ENCODE measurements around the gene SIRT2. TPM values are rescaled to one million over a fixed set of nuclear protein-coding genes. Genes with fewer than 3 reads are reported as not detected.

The SIRT2 gene
- total and polyA plus RNA-seq, 2 of the 13 experiments (the other 11 are each of a cell fraction or from before 2014, with no cell fraction given): 22.3 to 26.1 TPM

GRCh38 chr19:38930776-38931520, 31.5 kb upstream of the SIRT2 start, which contains the start of gene MRPS12 (continued):
- peak; percentile 58; the same call in 1 of the 2 replicates for TF ChIP-seq NFKB2 (CRISPR knock-in tag; IDR thresholded peaks at IDR 0.05; ENCODE audit: borderline replicate concordance)
- TF ChIP-seq ZFP1 (CRISPR knock-in tag; IDR thresholded peaks at IDR 0.05): no peak
- no peak for TF ChIP-seq NAIF1 (CRISPR knock-in tag; IDR thresholded peaks at IDR 0.05; ENCODE audit: borderline replicate concordance)
- no peak for TF ChIP-seq ZNF460 (CRISPR knock-in tag; IDR thresholded peaks at IDR 0.05; ENCODE audit: borderline replicate concordance)
- TF ChIP-seq, protein P1, sequence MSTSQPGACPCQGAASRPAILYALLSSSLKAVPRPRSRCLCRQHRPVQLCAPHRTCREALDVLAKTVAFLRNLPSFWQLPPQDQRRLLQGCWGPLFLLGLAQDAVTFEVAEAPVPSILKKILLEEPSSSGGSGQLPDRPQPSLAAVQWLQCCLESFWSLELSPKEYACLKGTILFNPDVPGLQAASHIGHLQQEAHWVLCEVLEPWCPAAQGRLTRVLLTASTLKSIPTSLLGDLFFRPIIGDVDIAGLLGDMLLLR (CRISPR knock-in tag; IDR thresholded peaks at IDR 0.05): no peak
- TF ChIP-seq ZNF660 (CRISPR knock-in tag; IDR thresholded peaks at IDR 0.05; ENCODE audit: borderline replicate concordance, low read depth): no peak
- TF ChIP-seq ZNF619 (CRISPR knock-in tag; IDR thresholded peaks at IDR 0.05): no peak
- TF ChIP-seq, protein P2, sequence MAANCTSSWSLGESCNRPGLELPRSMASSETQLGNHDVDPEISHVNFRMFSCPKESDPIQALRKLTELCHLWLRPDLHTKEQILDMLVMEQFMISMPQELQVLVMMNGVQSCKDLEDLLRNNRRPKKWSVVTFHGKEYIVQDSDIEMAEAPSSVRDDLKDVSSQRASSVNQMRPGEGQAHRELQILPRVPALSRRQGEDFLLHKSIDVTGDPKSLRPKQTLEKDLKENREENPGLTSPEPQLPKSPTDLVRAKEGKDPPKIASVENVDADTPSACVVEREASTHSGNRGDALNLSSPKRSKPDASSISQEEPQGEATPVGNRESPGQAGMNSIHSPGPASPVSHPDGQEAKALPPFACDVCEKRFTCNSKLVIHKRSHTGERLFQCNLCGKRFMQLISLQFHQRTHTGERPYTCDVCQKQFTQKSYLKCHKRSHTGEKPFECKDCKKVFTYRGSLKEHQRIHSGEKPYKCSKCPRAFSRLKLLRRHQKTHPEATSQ (CRISPR knock-in tag; IDR thresholded peaks at IDR 0.05; ENCODE audit: borderline replicate concordance): no peak
- TF ChIP-seq, protein P3, sequence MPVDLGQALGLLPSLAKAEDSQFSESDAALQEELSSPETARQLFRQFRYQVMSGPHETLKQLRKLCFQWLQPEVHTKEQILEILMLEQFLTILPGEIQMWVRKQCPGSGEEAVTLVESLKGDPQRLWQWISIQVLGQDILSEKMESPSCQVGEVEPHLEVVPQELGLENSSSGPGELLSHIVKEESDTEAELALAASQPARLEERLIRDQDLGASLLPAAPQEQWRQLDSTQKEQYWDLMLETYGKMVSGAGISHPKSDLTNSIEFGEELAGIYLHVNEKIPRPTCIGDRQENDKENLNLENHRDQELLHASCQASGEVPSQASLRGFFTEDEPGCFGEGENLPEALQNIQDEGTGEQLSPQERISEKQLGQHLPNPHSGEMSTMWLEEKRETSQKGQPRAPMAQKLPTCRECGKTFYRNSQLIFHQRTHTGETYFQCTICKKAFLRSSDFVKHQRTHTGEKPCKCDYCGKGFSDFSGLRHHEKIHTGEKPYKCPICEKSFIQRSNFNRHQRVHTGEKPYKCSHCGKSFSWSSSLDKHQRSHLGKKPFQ (CRISPR knock-in tag; IDR thresholded peaks at IDR 0.05; ENCODE audit: insufficient replicate concordance): no peak
- TF ChIP-seq ASH2L (IDR thresholded peaks at IDR 0.05; ENCODE audit: insufficient read length, low read depth, low read length): peak; percentile 20
- TF ChIP-seq ZSCAN21 (CRISPR knock-in tag; IDR thresholded peaks at IDR 0.05; ENCODE audit: borderline replicate concordance): peak; percentile 15
- no peak for TF ChIP-seq JUND (CRISPR knock-in tag; IDR thresholded peaks at IDR 0.05)
- no peak for TF ChIP-seq ZNF546 (CRISPR knock-in tag; conservative IDR thresholded peaks at IDR 0.05)
- TF ChIP-seq, protein P4, sequence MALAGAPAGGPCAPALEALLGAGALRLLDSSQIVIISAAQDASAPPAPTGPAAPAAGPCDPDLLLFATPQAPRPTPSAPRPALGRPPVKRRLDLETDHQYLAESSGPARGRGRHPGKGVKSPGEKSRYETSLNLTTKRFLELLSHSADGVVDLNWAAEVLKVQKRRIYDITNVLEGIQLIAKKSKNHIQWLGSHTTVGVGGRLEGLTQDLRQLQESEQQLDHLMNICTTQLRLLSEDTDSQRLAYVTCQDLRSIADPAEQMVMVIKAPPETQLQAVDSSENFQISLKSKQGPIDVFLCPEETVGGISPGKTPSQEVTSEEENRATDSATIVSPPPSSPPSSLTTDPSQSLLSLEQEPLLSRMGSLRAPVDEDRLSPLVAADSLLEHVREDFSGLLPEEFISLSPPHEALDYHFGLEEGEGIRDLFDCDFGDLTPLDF (CRISPR knock-in tag; IDR thresholded peaks at IDR 0.05): no peak
- no peak for TF ChIP-seq ZNF552 (CRISPR knock-in tag; IDR thresholded peaks at IDR 0.05; ENCODE audit: borderline replicate concordance)
- no peak for TF ChIP-seq ATM (IDR thresholded peaks at IDR 0.05; ENCODE audit: borderline replicate concordance)
- no peak; the same call in 1 of the 2 replicates for TF ChIP-seq HCFC1 (IDR thresholded peaks at IDR 0.05; ENCODE audit: low read depth, low read length)
- TF ChIP-seq PHF8 (CRISPR knock-in tag; IDR thresholded peaks at IDR 0.05): peak; percentile 52; the same call in 1 of the 2 replicates
- TF ChIP-seq KMT2B (CRISPR knock-in tag; IDR thresholded peaks at IDR 0.05): peak; percentile 41; the same call in 1 of the 2 replicates
- TF ChIP-seq SP2 (CRISPR knock-in tag; IDR thresholded peaks at IDR 0.05): peak; percentile 97
- no peak for TF ChIP-seq MZF1 (CRISPR knock-in tag; IDR thresholded peaks at IDR 0.05; ENCODE audit: borderline replicate concordance)
- TF ChIP-seq PAF1 (CRISPR knock-in tag; IDR thresholded peaks at IDR 0.05): no peak

Data from HepG2 (cell line).